Parathyroid adenoma (tissue), 2 donors: ENCODE results near the gene EDIL3.

ENCODE experiments used
- H2AFZ ChIP-seq: fragments of 300-600 bp; sonication (generic); one replicate; pipeline ENCODE4 v1.7.0; 2017; ENCODE audit warnings: antibody characterized with exemption, mild to moderate bottlenecking
- H3K27ac ChIP-seq: fragments of 300-600 bp; sonication (generic); one replicate; pipeline ENCODE4 v1.7.0; 2017
- H3K27me3 ChIP-seq: fragments of 300-600 bp; sonication (generic); one replicate; pipeline ENCODE4 v1.7.0; 2017; ENCODE audit warnings: low read length; ENCODE audit not compliant: control insufficient read depth, insufficient read depth
- H3K36me3 ChIP-seq: fragments of 300-600 bp; sonication (generic); one replicate; pipeline ENCODE4 v1.7.0; 2017; ENCODE audit warnings: low read length; ENCODE audit not compliant: control insufficient read depth, insufficient read depth
- H3K4me1 ChIP-seq: fragments of 300-600 bp; sonication (generic); one replicate; pipeline ENCODE4 v1.7.0; 2017; ENCODE audit warnings: control low read depth
- H3K4me2 ChIP-seq: fragments of 300-600 bp; sonication (generic); one replicate; pipeline ENCODE4 v1.7.0; 2017; ENCODE audit warnings: low read length
- H3K4me3 ChIP-seq: fragments of 300-600 bp; sonication (generic); one replicate; pipeline ENCODE4 v1.7.0; 2017; ENCODE audit warnings: low read depth, low read length
- H3K79me2 ChIP-seq: fragments of 300-600 bp; sonication (generic); one replicate; pipeline ENCODE4 v1.7.0; 2017; ENCODE audit warnings: control low read depth
- H3K9ac ChIP-seq: fragments of 300-600 bp; sonication (generic); one replicate; pipeline ENCODE4 v1.7.0; 2017; ENCODE audit warnings: mild to moderate bottlenecking
- H3K9me3 ChIP-seq: fragments of 300-600 bp; sonication (generic); one replicate; pipeline ENCODE4 v1.7.0; 2017; ENCODE audit warnings: low read length; ENCODE audit not compliant: control insufficient read depth
- CTCF ChIP-seq: fragments of 300-600 bp; sonication (generic); IDR thresholded peaks from one replicate; pipeline ENCODE4 v1.7.0; 2017; ENCODE audit warnings: antibody characterized with exemption, mild to moderate bottlenecking
- donor health status: primary hyperparathyroidism.

The EDIL3 gene

GRCh38 chr5:84372066-84372695 is 12.5 kb downstream of the EDIL3 start:
- Histone ChIP-seq H3K4me1 (no peaks in the 10 kb centered on the region), H3K27ac (no peak overlapping the region), H3K4me3 (no peak overlapping the region), H3K27me3 (no peaks in the 10 kb centered on the region), H3K9ac (no peak overlapping the region), H3K4me2 (no peak overlapping the region), H3K9me3 (no peaks in the 10 kb centered on the region), H2AFZ (no peak overlapping the region), H3K79me2 (no peaks in the 10 kb centered on the region), H3K36me3 (no peaks in the 10 kb centered on the region)
- TF ChIP-seq CTCF: no peak

GRCh38 chr5:84370176-84370575 is 14.5 kb downstream of the EDIL3 start:
- no peak for TF ChIP-seq CTCF
- Histone ChIP-seq H3K36me3 (no peaks in the 10 kb centered on the region), H3K27ac (no peak overlapping the region), H3K27me3 (no peaks in the 10 kb centered on the region), H2AFZ (no peak overlapping the region), H3K4me3 (no peak overlapping the region), H3K9me3 (no peaks in the 10 kb centered on the region), H3K9ac (no peak overlapping the region), H3K4me1 (no peaks in the 10 kb centered on the region), H3K4me2 (no peak overlapping the region), H3K79me2 (no peaks in the 10 kb centered on the region)

- H3K4me3 ChIP-seq: no peak overlapping the region
- no peaks in the 10 kb centered on the region for H3K27me3 ChIP-seq
- H3K9ac ChIP-seq: no peak overlapping the region
- H2AFZ ChIP-seq: no peak overlapping the region
- H3K27ac ChIP-seq: no peak overlapping the region
- no peak for TF ChIP-seq CTCF
- H3K79me2 ChIP-seq: no peaks in the 10 kb centered on the region
- no peaks in the 10 kb centered on the region for H3K9me3 ChIP-seq
- no peaks in the 10 kb centered on the region for H3K4me1 ChIP-seq
- H3K4me2 ChIP-seq: no peak overlapping the region
- no peaks in the 10 kb centered on the region for H3K36me3 ChIP-seq
Observed at GRCh38 chr5:84364043-84364442, 20.6 kb downstream of the EDIL3 start.

GRCh38 chr5:84362061-84362720 is 22.5 kb downstream of the EDIL3 start:
- no peak overlapping the region for H3K4me2 ChIP-seq
- H3K4me1 ChIP-seq: no peaks in the 10 kb centered on the region
- H3K79me2 ChIP-seq: no peaks in the 10 kb centered on the region
- no peak overlapping the region for H3K4me3 ChIP-seq
- H3K27me3 ChIP-seq: no peaks in the 10 kb centered on the region
- H3K9ac ChIP-seq: no peak overlapping the region
- no peaks in the 10 kb centered on the region for H3K36me3 ChIP-seq
- no peak overlapping the region for H2AFZ ChIP-seq
- no peaks in the 10 kb centered on the region for H3K9me3 ChIP-seq
- H3K27ac ChIP-seq: no peak overlapping the region
- TF ChIP-seq CTCF: no peak

- no peaks in the 10 kb centered on the region for H3K79me2 ChIP-seq
- H3K4me2 ChIP-seq: no peak overlapping the region
- no peak overlapping the region for H3K4me3 ChIP-seq
- no peaks in the 10 kb centered on the region for H3K27me3 ChIP-seq
- no peak overlapping the region for H3K27ac ChIP-seq
- no peak for TF ChIP-seq CTCF
- no peak overlapping the region for H3K9ac ChIP-seq
- H3K4me1 ChIP-seq: no peaks in the 10 kb centered on the region
- no peak overlapping the region for H2AFZ ChIP-seq
- no peaks in the 10 kb centered on the region for H3K9me3 ChIP-seq
- no peaks in the 10 kb centered on the region for H3K36me3 ChIP-seq
Observed at GRCh38 chr5:84361572-84361971, 23.1 kb downstream of the EDIL3 start.
